ENCODE results near the gene MAP2K1. TPM values are rescaled to one million over a fixed set of nuclear protein-coding genes. Genes with fewer than 3 reads are reported as not detected.

MAP2K1 gene
- total and polyA plus RNA-seq, 9 of the 15 experiments (the other 6 are each of a cell fraction or from before 2014, with no cell fraction given): 7.5 to 58.3 (median 30.0) TPM

GRCh38 chr15:66356359-66357236 lies 30.1 kb upstream of the MAP2K1 start, which contains the start of gene TIPIN (continued):
- no peak for TF ChIP-seq CHD7 (IDR thresholded peaks at IDR 0.05; ENCODE audit: low read depth, low read length)
- TF ChIP-seq GATA2 (CRISPR knock-in tag; IDR thresholded peaks at IDR 0.05): no peak
- TF ChIP-seq KDM2B (CRISPR knock-in tag; IDR thresholded peaks at IDR 0.05): no peak
- no peak for TF ChIP-seq ZNF76 (CRISPR knock-in tag; IDR thresholded peaks at IDR 0.05; ENCODE audit: borderline replicate concordance)
- no peak for TF ChIP-seq HNRNPUL1 (IDR thresholded peaks at IDR 0.05; ENCODE audit: low read length)
- no peak for TF ChIP-seq PKNOX1 (IDR thresholded peaks at IDR 0.05)
- TF ChIP-seq DEAF1 (CRISPR knock-in tag; IDR thresholded peaks at IDR 0.05): no peak
- TF ChIP-seq CHD4 (IDR thresholded peaks at IDR 0.05; ENCODE audit: insufficient read depth, insufficient replicate concordance, low read depth, low read length, poor library complexity, severe bottlenecking): no peak
- no peak for TF ChIP-seq ZNF707 (CRISPR knock-in tag; conservative IDR thresholded peaks at IDR 0.05)
- no peak for TF ChIP-seq RFX1 (IDR thresholded peaks at IDR 0.05)
